ENCODE data around the gene CALCB. TPM values are rescaled to one million over a fixed set of nuclear protein-coding genes. Genes with fewer than 3 reads are reported as not detected.

Gene CALCB
- total RNA-seq, 6 experiments from 2014 or later = 0.12 to 0.86 (median 0.29) TPM; not detected in 1

- Histone ChIP-seq H3K4me1 (peaks cover 0 to 7% (median 0%) of the 10 kb centered on the region in 4 donors), H3K4me3 (peak within 1 kb of the TSS in 1 of 3 donors; percentile 27), H3K27me3 (no peaks in the 10 kb centered on the region), H3K36me3 (no peaks in the 10 kb centered on the region), H3K27ac (no peak within 1 kb of the TSS), H3K9me3 (no peaks in the 10 kb centered on the region)
- whole genome bisulfite sequencing (ENCODE audit: insufficient coverage, low coverage, low lambda C conversion rate, missing lambda C conversion rate) = 27% methylated on average over 19 of the region's 50 CpGs
- TF ChIP-seq, protein P1, sequence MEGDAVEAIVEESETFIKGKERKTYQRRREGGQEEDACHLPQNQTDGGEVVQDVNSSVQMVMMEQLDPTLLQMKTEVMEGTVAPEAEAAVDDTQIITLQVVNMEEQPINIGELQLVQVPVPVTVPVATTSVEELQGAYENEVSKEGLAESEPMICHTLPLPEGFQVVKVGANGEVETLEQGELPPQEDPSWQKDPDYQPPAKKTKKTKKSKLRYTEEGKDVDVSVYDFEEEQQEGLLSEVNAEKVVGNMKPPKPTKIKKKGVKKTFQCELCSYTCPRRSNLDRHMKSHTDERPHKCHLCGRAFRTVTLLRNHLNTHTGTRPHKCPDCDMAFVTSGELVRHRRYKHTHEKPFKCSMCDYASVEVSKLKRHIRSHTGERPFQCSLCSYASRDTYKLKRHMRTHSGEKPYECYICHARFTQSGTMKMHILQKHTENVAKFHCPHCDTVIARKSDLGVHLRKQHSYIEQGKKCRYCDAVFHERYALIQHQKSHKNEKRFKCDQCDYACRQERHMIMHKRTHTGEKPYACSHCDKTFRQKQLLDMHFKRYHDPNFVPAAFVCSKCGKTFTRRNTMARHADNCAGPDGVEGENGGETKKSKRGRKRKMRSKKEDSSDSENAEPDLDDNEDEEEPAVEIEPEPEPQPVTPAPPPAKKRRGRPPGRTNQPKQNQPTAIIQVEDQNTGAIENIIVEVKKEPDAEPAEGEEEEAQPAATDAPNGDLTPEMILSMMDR (IDR thresholded peaks at IDR 0.05) = no peak
- no peak for TF ChIP-seq POLR2A (IDR thresholded peaks at IDR 0.05)
- intact Hi-C loops (cut with DNase I) = no loop called here
- peak in 1 of 3 donors; percentile 21 for DNase-seq
- ATAC-seq = peak in 3 of 4 donors; percentile 14 to 35 (median 30)
These were observed 41.4 kb downstream of the CALCB start, which contains the start of gene INSC for GRCh38 chr11:15114501-15115475. Gene INSC, plus strand, starts transcription at chr11:15114923. Its CDS starts 34,252 bp downstream, at chr11:15149175.

DNA sequence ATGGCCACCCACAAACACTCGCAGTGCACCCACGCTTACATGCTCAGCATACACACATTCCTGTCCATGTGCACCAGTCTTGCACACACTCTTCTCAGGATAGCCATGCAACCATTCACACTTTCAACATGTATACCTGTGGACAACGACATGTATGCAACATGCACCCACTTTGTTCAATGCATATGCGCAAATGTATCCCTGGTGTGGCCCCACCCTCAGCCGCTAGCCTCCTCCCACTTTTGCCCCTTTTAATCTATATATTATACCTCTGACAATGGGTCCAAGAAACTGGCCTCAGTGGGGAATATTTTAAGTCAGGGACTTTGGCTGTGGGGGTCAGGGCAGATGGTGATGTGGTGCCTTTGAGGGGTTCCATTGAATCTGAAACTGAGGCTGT lies 42.3 kb downstream of the CALCB start:
- H3K27ac ChIP-seq = no peak overlapping the region
- no peaks in the 10 kb centered on the region for H3K27me3 ChIP-seq
- ATAC-seq = no peak
- intact Hi-C loops (cut with DNase I) = no loop called here
- H3K36me3 ChIP-seq = no peaks in the 10 kb centered on the region
- DNase-seq = no peak
- no peaks in the 10 kb centered on the region for H3K9me3 ChIP-seq
- H3K4me3 ChIP-seq = no peak overlapping the region
- WGBS (ENCODE audit: insufficient coverage, low coverage, low lambda C conversion rate, missing lambda C conversion rate) = 87% methylated on average over 3 of the region's 5 CpGs
- TF ChIP-seq, protein P1 (IDR thresholded peaks at IDR 0.05) = no peak
- no peak for TF ChIP-seq POLR2A (IDR thresholded peaks at IDR 0.05)
- H3K4me1 ChIP-seq = peaks cover 0 to 7% (median 0%) of the 10 kb centered on the region in 4 donors

DNA sequence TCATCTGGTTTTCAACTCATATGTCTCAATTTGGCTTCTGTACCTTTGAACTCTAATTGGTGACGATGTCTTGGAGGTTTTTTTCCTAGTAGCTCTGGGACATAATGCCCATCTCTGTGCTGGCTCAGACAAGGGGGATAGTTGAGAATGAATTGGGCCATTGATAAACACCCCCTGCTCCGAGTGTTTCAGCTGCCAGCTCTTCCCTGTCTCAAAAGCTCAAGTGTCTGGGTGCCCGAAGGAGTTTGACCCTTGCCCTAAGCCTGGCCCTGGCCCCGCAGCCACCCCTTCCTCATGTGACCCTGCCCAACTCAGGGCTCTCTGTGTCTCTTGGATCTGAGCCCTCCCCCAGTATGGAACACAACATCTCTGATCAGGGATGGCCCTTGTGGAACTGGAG lies 44.4 kb downstream of the CALCB start:
- intact Hi-C loops (cut with DNase I) = no loop called here
- 76% methylated on average over 2 of the region's 4 CpGs for WGBS (ENCODE audit: insufficient coverage, low coverage, low lambda C conversion rate, missing lambda C conversion rate)
- TF ChIP-seq POLR2A (IDR thresholded peaks at IDR 0.05) = no peak
- TF ChIP-seq, protein P1 (IDR thresholded peaks at IDR 0.05) = no peak
- ATAC-seq (no peak), DNase-seq (no peak)
- Histone ChIP-seq H3K27me3 (no peaks in the 10 kb centered on the region), H3K36me3 (no peaks in the 10 kb centered on the region), H3K4me3 (no peak overlapping the region), H3K27ac (no peak overlapping the region), H3K9me3 (no peaks in the 10 kb centered on the region), H3K4me1 (peaks cover 0 to 7% (median 0%) of the 10 kb centered on the region in 4 donors)

DNA sequence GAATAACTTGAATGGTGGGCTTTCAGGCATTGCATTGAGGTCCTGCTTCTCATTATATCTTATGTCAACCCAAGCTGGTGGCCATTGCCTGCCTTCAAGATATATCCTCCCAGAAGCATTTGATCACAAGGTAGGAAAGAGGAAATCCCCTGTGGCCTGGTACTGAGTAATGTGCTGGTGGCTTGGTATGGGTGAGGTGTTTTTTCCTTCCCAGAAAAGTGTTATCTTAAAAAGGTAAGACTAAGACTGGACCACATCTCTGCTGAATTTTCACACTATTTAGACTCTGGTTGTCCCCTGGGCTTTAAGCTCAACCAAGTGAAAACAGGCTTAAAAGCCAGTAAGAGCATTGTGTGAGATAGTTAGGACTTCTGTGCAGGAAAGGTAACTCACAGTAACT lies 45.0 kb downstream of the CALCB start:
- TF ChIP-seq, protein P1 (IDR thresholded peaks at IDR 0.05) = no peak
- TF ChIP-seq POLR2A (IDR thresholded peaks at IDR 0.05) = no peak
- Histone ChIP-seq H3K27ac (no peak overlapping the region), H3K36me3 (no peaks in the 10 kb centered on the region), H3K9me3 (no peaks in the 10 kb centered on the region), H3K4me1 (peaks cover 0 to 7% (median 0%) of the 10 kb centered on the region in 4 donors), H3K27me3 (no peaks in the 10 kb centered on the region), H3K4me3 (no peak overlapping the region)
- ATAC-seq = no peak
- intact Hi-C loops (cut with DNase I) = no loop called here
- no peak for DNase-seq
